GM12891 (cell line): ENCODE results near the gene CABLES2.

ENCODE experiments used
- PAX5 ChIP-seq: IDR thresholded peaks from 2 replicates; pipeline ENCODE4 v1.6.1; 2011; ENCODE audit warnings: low read length, moderate library complexity, mild to moderate bottlenecking; ENCODE audit not compliant: insufficient read depth, severe bottlenecking
- POLR2A ChIP-seq: IDR thresholded peaks from 2 replicates; pipeline ENCODE4 v1.6.1; 2011; ENCODE audit warnings: low read depth, low read length, control low read depth
- POU2F2 ChIP-seq: IDR thresholded peaks from 2 replicates; pipeline ENCODE4 v1.6.1; 2011; ENCODE audit warnings: low read depth, mild to moderate bottlenecking, control low read depth, low read length, moderate library complexity

- TF ChIP-seq POLR2A = no peak
- TF ChIP-seq PAX5 = no peak
- TF ChIP-seq POU2F2 = no peak
Observed at GRCh38 chr20:62404761-62405107, 2.4 kb downstream of the CABLES2 start.
